PFSK-1 (cell line): ENCODE measurements around the gene HMX1.

ENCODE experiments used
- FOXP2 ChIP-seq: optimal IDR thresholded peaks from 2 replicates; pipeline ENCODE3; 2011; ENCODE audit warnings: borderline replicate concordance, control low read depth, inconsistent platforms; ENCODE audit not compliant: insufficient read depth; ENCODE audit errors: extremely low read length, extremely low read depth
- POLR2AphosphoS5 ChIP-seq: IDR thresholded peaks from 2 replicates; pipeline ENCODE4 v1.6.1; 2012; ENCODE audit warnings: low read depth, mild to moderate bottlenecking, control low read depth, low read length, moderate library complexity
- SIN3A ChIP-seq: IDR thresholded peaks from 2 replicates; pipeline ENCODE4 v1.6.1; 2012; ENCODE audit warnings: mild to moderate bottlenecking, low read length, moderate library complexity, borderline replicate concordance; ENCODE audit not compliant: insufficient read depth
- TAF1 ChIP-seq: IDR thresholded peaks from 2 replicates; pipeline ENCODE4 v1.6.1; 2012; ENCODE audit warnings: low read length, control low read depth, borderline replicate concordance; ENCODE audit not compliant: insufficient read depth
- TF ChIP-seq, protein P1 (sequence below), 2 experiments: IDR thresholded peaks; 2 replicates each; pipeline versions ENCODE4 v1.6.1 to v1.8.0; 2011 to 2012; ENCODE audit warnings: low read depth in 2 of 2, low read length in 2 of 2, control low read depth in 1 of 2, inconsistent platforms in 1 of 2, mild to moderate bottlenecking in 1 of 2, moderate library complexity in 1 of 2; ENCODE audit not compliant: insufficient read depth in 1 of 2

The HMX1 gene

DNA sequence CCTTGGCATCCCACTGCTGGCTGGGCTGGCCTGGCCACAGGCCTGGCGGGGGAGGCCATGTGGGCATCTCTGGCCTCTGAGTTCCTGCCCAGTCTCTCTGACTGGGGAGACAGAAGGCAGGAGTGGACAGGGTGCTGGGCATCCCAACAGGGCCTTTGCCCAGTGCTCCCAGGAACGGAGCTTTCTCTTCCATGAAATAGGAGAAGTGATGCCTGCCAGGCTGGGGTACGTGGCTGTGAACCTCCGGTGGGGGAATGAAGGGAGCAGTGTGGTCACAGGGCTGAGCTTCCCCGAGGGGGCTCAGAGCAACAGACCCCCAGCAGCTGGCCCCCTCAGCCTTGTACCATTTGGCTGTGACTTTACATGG is 40.4 kb upstream of the HMX1 start:
- TF ChIP-seq SIN3A (no peak), FOXP2 (no peak), POLR2AphosphoS5 (no peak), TAF1 (no peak)
- TF ChIP-seq, protein P1, sequence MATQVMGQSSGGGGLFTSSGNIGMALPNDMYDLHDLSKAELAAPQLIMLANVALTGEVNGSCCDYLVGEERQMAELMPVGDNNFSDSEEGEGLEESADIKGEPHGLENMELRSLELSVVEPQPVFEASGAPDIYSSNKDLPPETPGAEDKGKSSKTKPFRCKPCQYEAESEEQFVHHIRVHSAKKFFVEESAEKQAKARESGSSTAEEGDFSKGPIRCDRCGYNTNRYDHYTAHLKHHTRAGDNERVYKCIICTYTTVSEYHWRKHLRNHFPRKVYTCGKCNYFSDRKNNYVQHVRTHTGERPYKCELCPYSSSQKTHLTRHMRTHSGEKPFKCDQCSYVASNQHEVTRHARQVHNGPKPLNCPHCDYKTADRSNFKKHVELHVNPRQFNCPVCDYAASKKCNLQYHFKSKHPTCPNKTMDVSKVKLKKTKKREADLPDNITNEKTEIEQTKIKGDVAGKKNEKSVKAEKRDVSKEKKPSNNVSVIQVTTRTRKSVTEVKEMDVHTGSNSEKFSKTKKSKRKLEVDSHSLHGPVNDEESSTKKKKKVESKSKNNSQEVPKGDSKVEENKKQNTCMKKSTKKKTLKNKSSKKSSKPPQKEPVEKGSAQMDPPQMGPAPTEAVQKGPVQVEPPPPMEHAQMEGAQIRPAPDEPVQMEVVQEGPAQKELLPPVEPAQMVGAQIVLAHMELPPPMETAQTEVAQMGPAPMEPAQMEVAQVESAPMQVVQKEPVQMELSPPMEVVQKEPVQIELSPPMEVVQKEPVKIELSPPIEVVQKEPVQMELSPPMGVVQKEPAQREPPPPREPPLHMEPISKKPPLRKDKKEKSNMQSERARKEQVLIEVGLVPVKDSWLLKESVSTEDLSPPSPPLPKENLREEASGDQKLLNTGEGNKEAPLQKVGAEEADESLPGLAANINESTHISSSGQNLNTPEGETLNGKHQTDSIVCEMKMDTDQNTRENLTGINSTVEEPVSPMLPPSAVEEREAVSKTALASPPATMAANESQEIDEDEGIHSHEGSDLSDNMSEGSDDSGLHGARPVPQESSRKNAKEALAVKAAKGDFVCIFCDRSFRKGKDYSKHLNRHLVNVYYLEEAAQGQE (IDR thresholded peaks at IDR 0.05; ENCODE audit: insufficient read depth in 1 of 2, low read depth in 2 of 2, low read length in 2 of 2) = no peak

DNA sequence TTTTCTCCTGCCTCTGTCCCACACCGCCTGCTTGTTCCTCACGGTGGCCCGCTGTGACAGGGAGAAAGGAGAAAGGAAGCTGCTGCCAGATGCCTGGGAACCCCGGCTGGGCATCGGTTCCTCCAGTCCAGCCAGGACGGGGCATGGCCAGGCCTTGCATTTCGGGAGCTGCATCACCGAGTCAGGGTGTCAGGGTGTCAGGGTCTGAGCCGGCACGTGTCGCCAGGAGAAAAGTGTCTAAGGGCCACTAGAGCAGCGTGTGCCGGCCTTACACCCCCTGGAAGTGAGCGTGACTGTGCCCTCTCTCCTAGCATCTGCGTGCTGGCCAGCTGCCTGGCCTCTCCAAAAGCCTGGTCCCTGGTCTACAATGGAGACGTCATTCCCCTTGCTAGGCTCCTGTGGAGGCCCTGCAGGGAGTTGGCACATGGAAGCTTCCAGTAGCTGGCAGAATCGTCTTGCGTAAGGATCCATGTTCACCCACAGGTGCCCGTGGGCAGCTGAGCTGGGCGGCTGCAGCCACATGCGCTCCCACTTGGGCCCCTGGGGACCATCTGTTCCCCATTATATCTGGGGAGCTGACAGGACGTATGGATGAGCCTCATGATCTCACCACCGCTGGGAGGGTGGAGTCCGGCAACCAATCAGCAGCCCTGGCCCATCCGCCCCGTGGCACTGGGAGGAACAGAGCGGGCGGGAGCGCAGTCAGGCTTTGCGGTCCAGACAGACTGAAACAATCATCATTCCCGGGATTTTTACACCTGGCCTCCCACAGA is 39.9 kb upstream of the HMX1 start:
- no peak for TF ChIP-seq TAF1
- TF ChIP-seq FOXP2 = no peak
- TF ChIP-seq, protein P1 (IDR thresholded peaks at IDR 0.05; ENCODE audit: insufficient read depth in 1 of 2, low read depth in 2 of 2, low read length in 2 of 2) = no peak
- no peak for TF ChIP-seq POLR2AphosphoS5
- no peak for TF ChIP-seq SIN3A

DNA sequence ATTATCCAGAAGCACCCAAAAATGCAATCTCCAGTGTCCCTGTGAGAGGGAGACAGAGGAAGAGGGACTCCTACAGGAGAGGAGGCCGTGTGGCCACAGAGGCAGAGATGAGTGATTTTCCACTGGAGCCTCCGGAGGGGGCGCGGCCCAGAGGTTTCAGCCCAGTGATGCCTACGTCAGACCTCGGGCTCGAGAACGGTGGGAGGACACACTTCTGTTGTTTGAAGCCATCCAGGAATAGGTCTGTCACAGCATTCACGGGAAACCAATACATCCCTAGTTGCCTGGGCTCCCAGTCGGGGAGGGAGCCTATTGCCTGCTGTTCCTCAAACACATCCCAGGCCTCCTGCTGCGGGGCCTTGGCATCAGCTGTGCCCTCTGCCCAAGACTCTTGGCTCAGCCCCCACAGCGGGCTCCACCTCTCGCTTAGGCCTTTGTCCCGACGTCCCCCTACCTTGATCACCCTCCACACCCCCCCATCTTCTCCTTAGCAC is 39.2 kb upstream of the HMX1 start:
- TF ChIP-seq FOXP2 = no peak
- TF ChIP-seq, protein P1 (IDR thresholded peaks at IDR 0.05; ENCODE audit: insufficient read depth in 1 of 2, low read depth in 2 of 2, low read length in 2 of 2) = no peak
- TF ChIP-seq POLR2AphosphoS5 = no peak
- TF ChIP-seq SIN3A = no peak
- no peak for TF ChIP-seq TAF1

DNA sequence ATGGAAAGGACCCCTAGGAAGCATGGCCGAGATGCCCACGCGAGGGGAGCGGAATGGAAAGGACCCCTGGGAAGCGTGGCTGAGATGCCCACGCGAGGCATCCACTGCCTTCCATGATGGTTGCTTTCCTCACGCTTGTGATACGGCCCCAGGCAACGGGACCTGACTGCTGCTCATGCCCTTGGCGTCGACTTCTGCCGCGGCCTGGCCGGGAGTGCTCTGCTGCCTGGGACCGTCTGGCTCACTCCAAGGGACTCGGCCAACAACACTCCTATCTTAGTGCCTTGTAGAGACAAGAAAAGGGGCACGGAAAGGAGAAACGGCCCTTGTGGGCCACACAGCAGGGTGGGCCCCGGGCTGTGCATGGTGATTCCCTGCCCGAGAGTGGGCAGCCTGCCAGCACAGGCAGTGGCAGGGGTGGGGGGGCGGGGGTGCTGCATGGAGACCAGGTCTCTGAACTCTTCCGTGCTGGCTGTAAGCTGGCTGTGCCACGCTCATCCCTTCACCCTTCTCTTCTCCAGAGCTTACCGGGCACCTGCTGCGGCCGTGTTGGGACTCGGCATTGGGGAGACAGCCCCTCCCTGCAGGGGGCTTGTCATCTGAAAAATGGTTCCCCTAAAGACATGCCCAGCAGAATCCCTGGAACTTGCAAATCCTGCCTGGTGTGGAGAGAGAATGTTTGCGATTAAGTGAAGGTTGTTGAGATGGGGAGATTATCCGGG is 38.6 kb upstream of the HMX1 start:
- TF ChIP-seq FOXP2 (no peak), SIN3A (no peak)

DNA sequence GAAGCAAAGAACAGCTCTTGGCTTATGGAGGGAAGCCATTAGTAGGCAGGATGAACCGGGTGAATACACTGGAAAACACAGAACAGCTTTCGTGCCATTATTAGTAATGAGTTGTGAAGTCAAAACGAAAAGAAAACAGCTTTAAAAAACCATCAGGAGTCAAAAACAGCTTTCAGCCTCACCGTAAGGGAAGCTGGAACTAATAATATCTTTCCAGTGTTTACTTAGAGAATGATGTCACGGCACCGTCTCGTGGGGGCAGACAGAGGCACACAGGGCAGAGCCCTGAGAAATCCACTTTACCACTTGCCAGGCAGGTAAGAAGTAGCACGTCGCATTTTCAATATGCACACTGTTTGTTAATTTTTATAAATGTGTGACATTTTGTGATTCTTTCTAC is 37.9 kb upstream of the HMX1 start:
- TF ChIP-seq SIN3A = no peak
- no peak for TF ChIP-seq TAF1
- TF ChIP-seq POLR2AphosphoS5 = no peak
- TF ChIP-seq, protein P1 (IDR thresholded peaks at IDR 0.05; ENCODE audit: insufficient read depth in 1 of 2, low read depth in 2 of 2, low read length in 2 of 2) = no peak
- no peak for TF ChIP-seq FOXP2
